Stimulated activated CD4-positive, alpha-beta T cell treated with anti-CD3 and anti-CD28 coated beads, Interleukin-12 subunit alpha, Interleukin-12 subunit beta, amount 100 ng/mL, for 48 hours (primary cell): ENCODE data around the gene TMEM14A.
"Not testable (repeated sequence)": the region's sequence is repeated elsewhere in the genome, so short reads cannot be mapped to it uniquely, and the experiment has no call there.

Experiments
- DNase-seq, 3 donors: peaks; one replicate each; pipeline ENCODE4 v3.0.0-alpha.2; 2020; ENCODE audit warnings: low read depth in 2 of 3, low spot score in 1 of 3

TMEM14A gene

DNA sequence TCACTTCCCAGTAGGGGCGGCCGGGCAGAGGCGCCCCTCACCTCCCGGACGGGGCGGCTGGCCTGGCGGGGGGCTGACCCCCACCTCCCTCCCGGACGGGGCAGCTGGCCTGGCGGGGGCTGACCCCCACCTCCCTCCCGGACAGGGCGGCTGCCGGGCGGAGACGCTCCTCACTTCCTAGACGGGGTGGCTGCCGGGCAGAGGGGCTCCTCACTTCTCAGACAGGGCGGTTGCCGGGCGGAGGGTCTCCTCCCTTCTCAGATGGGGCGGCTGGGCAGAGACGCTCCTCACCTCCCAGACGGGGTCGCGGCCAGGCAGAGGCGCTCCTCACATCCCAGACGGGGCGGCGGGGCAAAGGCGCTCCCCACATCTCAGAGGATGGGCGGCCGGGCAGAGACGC, 15.0 kb upstream of the TMEM14A start:
- not testable (repeated sequence) for DNase-seq

DNA sequence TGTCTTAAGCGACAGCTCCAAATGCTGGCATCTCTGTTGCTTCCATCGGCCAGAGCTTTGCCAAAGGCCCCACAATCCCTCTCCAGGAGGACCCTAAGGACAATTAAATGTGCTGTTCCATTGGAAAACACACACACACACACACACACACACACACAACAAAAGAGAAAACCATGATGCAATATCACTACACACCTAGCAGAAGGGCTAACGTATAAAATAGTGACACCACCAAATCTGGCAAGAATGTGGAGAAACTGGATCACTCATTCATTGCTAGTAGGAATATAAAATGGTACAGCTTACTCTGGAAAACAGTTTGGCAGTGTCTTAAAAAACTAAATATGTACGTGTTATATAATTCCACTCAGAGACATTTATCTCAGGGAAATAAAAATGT, 13.0 kb upstream of the TMEM14A start:
- DNase-seq: no peak

DNA sequence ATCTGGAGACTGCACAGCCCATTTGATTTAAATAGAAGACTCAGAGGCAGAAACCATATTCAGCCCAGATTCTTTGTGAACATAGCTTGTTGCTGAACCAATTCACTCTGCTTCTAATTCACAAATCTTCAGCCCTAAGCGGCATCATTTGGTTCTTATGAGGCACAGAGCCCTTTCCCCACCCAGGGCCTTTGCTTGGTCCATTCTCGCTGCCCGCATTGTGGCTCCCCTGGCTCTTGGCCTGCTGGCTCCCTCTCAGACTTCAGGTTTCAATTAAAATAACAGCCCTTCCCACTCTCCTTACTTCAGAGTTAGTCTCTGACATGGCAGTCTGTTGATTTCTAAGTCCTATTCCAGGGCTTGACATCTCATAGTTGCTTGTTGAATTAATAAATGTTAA, 9.4 kb upstream of the TMEM14A start:
- DNase-seq: no peak

DNA sequence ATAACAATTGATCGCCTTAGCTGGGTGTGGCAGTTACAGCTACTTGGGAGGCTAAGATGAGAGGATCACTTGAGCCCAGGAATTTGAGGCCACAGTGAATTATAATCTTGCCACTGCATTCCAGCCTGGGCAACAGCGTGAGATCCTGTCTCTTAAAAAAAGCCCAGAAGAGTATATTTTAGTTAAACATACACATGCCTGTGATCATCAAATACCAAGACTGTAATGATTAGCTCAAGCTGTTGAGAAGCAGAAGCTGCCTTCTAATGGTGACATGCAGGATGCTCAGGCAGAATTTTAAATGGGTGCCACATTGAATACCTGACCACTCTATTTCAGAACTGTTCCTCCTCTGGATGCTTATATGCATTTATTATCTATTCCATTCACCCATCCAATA, 8.9 kb upstream of the TMEM14A start:
- no peak for DNase-seq

DNA sequence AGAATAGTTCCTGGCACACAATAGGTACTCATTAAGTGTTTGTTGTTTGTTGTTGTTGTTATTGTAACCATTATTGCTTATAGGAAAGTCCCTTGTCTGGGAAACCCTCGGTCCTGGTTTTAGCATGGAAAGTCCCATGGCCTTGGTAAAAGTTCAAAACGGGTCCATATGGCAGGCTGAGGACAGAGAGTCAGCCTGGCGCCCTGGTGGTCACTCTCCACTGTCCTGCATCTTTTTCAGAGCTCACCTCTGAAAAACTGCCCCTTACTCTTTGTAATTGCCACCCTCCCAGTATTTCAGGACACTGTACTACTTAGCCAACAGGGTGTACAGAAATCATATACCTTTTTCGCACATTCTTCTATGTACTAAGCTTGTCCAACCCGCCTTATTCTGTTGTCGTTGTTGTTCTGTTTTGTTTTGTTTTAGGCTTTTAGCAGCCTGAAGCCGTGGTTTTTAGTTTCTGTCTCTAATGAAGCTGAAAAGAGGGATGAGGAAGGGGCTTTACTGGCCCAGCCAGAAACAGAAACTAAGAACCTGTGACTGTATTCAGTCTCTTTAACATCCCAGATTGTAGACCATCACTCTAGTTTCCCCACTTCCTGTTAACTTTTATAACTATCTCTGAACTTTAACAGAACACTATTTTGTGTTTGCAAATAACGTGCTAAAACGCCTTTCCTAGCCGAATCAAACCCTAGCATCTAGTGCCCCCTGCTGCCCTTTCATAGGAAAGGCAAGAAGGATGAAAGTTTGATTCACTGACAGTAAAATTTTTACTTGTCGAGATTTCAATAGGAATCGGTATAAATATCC, 7.6 kb upstream of the TMEM14A start:
- DNase-seq: peak; percentile 13 to 42 (median 25)

DNA sequence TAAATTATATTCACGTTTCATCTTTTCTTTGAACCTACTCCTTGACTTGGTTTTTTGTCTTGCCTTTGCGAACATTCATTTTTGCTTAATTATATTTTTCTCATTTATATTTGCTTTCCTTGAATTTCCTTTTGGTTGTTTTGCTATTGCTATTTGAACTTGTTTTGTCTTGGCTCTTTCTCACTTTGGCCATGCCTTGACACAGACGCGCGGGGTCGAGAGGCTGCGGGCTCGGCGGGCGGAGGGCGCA, 7.1 kb upstream of the TMEM14A start:
- DNase-seq: no peak

DNA sequence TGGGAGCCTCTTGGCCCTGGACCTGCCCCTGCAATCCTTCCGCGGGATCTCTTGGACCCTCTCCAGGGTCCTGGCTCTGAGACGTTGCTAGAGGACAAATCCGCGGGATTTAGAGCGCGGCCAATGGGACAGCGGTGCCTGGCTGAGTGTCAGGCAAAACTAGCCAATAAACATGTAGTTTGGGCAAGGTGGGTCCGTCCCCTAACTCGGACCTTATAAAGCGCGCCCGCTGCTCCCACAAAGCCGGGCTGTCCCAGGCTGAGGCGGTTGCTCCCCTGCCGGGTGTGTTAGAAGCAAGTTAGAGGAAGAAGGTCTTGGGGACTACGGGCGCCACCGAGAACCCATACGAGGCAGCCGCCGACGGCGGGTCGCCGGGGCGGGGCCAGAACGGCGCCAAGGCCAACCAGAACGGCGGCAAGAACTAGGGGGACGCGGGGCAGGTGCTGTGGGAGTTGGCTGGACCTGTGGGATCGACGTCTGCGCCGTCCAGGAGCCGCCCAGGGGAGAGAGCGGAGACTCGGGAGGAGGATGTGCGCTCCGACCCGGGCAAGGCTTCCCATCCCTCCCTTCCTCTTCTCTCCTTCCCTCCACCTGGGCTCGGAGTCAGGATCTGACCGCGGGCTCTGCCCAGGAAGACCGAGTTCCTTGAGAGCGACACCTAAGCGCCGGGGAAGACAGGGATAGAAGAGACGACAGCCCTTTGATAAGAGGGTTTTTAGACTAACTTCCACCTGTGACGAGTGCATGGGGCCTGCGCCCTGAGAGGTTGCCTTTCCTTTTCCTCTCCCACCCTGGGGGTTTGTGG, 6.5 kb upstream of the TMEM14A start:
- DNase-seq: peak; percentile 58 to 70 (median 65)

DNA sequence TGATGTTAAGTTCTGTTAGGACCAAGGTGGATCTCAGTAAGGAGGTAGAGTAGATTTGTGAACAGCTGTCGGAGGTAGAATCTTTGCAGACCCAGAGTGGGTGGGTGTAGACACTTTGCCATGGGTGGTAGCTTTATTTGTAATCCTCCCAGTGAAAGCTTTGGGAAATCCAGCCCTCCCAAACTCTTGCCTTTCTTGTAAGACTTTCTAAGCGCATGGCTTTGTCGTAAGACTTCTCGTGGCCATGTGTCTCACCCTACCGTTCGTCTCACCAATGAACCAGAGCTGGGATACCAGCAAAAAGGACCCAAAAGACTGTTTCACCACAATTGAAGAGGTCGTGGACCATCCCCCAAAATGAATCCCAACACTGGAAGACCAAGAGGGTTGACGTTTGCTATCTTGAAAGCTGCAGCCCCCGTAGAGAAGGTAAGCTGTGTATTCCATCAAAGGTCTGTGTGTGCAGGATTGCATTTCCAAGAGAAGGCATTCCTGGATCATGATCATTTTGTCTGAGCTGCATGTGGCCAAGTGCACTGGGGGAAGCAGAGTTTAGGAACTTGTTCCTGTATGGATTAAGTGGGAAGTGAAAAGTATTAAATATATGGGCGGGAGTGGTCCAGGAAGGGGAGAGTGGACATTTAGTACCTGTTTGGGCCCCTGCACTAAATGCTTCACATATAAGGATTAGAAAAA, 5.8 kb upstream of the TMEM14A start:
- no peak for DNase-seq

DNA sequence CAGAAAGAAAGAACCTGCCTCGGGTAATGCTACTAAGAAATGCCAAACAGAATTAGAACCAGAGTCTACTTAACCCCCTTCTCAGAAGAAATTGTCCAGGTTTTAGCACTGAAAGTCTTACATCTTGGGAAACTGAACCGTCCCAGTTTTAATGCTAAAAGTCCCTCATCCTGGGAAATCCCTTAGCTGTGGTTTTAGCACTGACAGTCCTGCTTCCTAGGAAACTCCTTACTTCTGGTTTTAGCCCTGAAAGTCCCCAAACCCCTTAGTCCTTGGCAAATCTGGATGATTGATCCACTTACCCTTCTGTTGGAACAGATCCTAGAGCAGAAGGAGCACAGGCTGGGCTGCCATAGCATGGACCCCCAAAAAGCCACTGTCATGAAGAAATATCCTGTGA, 4.8 kb upstream of the TMEM14A start:
- no peak for DNase-seq

DNA sequence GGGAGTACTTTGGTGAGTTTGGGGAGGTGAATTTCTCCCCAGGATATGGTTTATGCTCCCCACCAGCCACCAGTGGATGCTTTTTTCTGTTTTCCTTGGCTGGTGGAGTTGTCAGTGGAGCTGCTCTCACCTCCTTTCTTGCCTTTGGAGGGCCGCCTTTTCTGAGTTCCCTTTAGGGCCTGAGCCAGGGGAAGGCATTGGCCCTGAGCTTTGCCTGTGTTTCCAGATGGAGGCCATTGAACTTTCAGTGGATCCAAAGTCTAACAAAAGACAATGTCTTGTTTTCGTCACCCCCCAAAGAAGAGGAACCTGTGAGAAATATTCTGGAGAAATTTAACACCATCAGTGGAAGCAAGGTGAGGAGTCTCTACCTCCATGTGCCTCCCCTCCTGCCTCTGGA, 4.4 kb upstream of the TMEM14A start:
- no peak for DNase-seq

DNA sequence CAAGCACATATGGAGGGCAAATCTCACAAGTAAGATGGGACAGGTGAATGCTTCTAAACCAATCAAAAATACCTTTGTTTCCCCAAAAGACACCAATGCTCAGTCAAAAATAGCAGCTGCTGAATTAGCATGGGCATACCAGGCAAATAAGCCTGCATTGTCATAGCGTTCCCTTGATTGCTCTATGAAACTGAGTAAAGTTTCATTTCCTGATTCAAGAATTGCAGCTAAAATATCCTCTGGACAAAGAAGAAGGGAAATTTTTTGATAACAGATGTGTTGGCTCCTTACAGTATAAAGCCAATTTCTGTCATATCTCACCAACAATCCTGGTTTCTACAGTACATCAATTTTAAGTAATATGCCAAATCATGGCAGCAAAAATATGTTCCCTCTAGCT, 3.3 kb upstream of the TMEM14A start:
- DNase-seq: no peak

DNA sequence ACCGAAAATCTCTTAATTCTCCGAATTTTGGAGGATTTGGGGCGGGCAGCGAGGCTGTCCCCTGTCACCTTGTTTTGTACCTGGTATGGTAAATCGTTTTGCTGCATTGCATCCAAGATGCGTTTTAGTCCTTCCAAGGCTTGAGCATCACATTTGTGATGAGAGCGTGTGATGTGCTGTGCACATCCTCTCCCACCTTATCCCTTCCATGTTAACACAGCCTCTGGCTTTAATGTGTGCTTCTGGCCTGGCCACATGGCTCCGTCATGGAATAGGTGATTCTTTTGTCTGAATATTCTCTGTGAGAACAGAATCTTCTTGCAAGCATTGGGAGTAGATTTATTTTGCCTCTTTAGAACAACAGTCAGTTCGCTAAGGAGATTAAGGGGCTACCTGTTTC, 763 bp downstream of the TMEM14A start:
- DNase-seq: no peak

DNA sequence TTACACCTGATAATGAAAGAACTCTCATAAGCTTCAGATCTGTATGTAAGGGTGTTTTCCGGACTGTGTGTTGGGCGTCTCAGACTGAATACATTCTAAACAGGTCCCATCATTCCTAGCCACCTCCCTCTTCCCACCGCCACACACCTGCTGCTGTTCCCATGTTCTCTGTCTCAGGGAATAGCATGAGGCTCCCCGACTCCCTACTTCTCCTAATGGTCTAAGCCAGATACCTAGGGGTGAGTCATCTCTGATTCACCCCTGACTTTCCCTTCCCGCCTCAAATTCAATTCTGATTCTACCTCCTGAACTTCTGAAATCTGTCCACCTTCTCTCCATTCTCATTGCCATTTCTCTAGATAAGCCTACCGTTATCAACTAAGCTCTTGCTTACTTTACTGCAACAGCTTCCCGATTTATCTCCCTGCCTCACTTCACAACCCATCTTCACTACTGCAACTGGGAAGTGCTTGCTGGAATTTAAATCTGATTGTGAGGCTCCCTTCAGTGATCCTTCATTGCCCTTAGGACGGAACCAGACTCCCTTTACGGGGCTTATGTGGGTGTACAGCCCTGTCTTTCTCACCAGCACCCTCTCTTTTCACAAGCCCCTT, 1.6 kb downstream of the TMEM14A start:
- no peak for DNase-seq

DNA sequence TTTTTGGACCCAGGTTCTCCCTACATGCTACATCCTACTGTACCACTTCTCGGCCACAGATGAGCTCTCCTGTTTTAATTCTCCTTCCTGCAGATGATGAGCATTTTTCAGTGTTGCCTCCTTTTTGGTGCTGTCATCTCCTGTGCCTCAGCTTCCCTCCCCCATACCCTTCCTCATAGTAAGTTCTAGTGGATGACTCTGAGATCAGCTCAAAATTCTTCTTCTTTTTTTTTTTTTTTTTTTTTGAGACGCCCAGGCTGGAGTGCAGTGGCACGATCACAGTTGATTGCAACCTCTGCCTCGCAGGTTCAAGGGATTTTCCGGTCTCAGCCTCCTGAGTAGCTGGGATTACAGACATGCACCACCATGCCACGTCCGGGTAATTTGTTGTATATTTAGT, 3.8 kb downstream of the TMEM14A start:
- DNase-seq: no peak

DNA sequence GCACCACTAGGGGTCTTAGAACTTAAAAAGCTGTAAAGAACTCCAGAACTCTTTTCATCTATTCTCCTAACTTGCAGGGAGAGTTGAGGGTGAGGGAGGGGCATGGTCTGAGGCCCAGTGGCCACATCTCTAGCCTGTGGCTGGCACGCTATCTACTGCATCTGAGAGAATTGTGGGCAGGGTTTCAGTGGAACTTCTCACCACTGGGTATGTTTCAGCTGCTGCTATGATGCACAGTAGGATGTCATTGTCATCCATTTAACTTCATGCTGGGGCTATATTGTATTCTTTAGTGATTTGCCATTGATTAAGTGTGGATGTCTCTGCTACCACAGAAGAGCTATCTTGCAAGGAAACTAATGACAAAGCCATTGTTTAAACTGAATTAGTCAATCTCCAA, 4.5 kb downstream of the TMEM14A start:
- DNase-seq: no peak

DNA sequence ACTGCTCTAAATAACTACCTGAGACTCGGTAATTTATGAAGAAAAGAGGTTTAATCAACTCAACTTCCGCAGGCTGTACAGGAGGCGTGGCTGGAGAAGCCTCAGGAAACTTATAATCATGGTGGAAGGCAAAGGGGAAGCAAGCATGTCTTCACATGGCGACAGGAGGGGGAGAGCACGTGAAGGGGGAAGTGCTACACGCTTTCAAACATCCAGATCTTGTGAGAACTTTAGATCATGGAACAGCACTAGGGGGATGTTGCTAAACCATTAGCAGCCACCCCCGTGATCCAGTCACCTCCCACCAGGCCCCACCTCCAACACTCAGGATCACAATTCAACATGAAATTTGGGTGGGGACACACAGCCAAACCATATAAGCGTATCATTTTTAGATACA, 5.7 kb downstream of the TMEM14A start:
- DNase-seq: not testable (repeated sequence)

DNA sequence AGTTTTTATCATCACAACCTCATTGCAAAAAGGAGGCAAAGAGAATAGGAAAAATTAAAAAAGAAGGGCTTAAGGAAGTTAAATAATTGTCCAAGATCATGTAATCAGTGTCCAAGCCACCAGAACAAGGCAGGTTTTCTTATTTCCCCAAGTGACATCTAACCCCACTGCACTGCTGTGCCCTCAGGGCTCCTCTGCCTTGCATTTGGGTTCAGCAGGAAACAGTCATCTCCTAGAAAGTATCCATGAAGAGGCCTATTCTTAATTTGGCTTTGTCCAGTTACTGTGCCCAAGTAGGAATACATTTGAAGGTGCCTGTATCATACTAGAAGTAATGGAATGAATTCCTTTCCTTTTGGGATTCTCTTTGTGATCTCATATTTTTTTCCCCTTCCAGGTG, 10.5 kb downstream of the TMEM14A start:
- DNase-seq: no peak

DNA sequence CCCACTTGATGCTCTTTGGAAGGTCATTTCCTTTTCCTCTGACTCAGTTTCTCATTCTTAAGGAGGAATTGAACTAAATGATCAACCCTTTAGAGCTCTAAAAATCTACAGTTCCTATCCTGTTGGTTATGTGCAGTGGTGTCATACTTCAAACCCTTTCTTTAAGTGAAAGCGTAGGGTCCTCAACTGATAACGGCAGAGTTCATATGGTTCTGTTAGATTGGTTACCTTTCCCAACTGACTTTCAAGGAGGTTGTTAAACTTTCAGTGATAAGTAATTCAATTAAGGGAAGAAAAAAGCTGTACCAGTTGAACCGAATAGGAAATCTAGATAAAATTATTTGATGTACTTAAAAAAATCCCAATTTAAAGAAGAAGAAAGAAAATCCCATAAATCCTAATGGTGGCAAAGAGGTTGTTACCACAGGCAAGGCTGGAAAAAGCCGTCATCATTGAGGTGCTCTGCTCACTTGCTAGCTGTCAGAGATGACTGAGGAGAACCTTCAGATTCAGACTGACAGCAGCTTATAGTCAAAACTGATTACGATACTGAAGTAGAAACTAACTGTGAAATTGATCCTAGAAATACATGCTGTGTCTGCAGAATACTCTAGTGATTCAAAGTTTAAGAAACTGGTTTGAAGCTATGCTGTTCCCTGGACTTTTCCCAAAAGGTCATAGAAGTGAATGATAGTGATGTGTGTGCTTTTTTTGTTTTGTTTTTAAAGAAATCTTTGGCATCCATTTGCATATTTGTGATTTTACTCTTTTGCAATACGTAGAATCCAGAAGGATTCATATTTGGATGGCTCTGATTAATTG, 16.2 kb downstream of the TMEM14A start:
- no peak for DNase-seq

DNA sequence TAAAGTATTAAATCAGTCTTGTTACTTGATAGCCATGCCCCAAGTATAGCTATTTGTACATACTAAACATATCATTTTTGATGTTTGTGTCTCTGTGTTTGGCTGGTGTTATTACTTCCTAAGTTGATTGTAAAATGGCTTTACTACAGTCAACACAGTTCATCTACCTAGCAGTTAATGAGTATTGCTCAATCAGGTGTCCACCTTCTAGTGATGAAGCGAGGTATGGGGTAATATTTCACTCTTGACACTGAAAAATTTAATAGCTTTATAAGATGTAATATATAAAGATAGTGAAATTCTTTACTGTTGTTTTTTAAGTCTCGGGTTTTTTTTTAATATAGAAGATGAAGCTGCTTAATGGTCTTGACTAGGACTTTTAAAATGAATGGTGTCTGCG, 18.9 kb downstream of the TMEM14A start:
- DNase-seq: no peak

DNA sequence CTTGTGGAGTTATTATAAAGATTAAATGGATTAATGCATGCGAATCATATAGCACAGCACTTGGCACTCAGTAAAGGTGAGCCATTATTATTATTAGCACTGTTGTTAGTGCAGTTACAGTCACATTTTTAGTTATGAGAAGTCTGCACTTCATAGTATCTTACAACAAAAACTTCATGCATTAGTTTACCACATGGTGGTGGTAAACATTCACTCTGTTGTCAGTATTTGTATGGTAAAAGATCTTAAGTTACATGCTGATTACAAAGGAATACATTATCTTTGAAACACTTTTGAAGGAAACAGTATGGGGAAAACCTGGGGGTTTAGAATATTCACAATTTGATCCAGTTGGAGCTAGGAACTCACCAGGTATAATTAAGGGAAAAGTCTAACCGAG, 20.8 kb downstream of the TMEM14A start:
- no peak for DNase-seq

DNA sequence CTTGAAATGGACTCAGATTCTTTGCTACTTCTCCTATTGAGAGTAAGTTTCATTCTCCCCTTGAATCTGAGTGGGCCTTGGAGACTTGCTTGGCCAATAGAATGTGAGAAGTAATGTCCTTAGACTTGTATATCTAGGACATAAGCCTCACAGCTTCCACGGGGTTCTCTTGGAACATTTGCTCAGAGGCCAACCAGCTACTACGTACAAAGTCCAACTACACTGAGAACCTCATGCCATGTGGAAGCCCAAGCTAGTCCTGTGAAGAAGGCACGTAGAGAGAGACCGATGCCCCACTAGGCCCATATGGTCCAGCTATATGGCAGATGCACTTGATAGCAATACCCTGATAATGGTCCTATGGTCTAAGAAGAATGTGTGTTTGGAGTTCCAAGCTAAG, 22.9 kb downstream of the TMEM14A start:
- DNase-seq: no peak
